HG03439 (cell line): ENCODE measurements around the gene SH2D3A.

ENCODE experiments used
- ATAC-seq: cut with Tn5 transposase; IDR thresholded peaks from one replicate; pipeline ENCODE4 v1.9.1; 2021; ENCODE audit warnings: mild to moderate bottlenecking, moderate library complexity; ENCODE audit not compliant: unreplicated experiment

Gene SH2D3A

GRCh38 chr19:6723738-6724137 lies 43.5 kb downstream of the SH2D3A start:
- no peak for ATAC-seq

GRCh38 chr19:6723108-6723618 lies 44.1 kb downstream of the SH2D3A start:
- ATAC-seq, result no peak

DNA sequence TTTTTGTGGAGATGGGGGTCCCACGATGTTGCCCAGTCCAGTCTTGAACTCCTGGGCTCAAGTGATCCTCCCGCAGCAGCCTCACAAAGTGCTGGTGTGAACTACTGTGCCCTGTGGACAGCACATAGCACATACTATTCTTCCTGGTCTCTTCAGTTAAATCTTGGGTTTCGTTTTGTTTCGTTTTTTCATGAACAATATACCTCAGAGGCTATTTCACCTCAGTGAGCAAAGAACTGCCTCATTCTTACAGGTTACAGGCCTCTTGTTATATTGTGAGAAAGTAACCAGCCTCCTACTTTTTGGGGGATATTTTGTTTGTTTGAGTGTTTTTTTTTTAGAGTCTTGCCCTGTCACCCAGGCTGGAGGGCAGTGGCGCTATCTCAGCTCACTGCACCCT lies 45.5 kb downstream of the SH2D3A start:
- no peak for ATAC-seq

- ATAC-seq, result no peak
Observed at GRCh38 chr19:6721138-6721474, 46.1 kb downstream of the SH2D3A start.

GRCh38 chr19:6720369-6721137 lies 46.7 kb downstream of the SH2D3A start, which contains the start of gene C3:
Gene C3 (minus strand): TSS chr19:6720650. CDS start chr19:6720589, 61 bp downstream.
- no peak for ATAC-seq

DNA sequence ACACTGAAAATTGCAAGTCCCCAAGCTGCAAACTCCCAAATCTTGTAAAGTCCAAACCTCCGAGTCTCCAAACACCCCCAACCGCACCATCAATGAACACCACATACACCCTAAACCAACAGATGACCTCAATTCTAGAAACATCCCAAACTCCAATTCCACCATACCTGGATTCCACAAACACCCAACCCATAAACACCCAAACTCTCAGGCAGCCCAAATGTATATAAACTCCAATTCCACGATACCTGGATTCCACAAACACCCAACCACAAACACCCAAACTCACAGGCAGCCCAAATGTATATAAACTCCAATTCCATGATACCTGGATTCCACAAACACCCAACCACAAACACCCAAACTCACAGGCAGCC lies 47.3 kb downstream of the SH2D3A start:
- no peak for ATAC-seq

DNA sequence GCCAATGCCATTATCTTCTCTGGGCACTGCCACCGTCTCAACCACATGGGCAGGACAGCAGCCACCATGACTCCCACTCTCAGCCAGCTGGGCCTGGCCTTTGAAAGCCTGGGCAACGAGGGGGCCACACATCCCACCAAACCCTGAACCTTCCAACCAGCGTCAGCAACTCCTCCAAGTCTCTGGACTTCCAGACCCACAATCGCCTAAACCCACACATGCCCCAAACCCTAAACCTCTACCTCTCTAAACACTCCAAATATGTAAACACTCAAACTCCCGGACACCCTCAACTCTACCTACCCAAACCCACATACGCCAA lies 47.7 kb downstream of the SH2D3A start:
- ATAC-seq, result no peak

DNA sequence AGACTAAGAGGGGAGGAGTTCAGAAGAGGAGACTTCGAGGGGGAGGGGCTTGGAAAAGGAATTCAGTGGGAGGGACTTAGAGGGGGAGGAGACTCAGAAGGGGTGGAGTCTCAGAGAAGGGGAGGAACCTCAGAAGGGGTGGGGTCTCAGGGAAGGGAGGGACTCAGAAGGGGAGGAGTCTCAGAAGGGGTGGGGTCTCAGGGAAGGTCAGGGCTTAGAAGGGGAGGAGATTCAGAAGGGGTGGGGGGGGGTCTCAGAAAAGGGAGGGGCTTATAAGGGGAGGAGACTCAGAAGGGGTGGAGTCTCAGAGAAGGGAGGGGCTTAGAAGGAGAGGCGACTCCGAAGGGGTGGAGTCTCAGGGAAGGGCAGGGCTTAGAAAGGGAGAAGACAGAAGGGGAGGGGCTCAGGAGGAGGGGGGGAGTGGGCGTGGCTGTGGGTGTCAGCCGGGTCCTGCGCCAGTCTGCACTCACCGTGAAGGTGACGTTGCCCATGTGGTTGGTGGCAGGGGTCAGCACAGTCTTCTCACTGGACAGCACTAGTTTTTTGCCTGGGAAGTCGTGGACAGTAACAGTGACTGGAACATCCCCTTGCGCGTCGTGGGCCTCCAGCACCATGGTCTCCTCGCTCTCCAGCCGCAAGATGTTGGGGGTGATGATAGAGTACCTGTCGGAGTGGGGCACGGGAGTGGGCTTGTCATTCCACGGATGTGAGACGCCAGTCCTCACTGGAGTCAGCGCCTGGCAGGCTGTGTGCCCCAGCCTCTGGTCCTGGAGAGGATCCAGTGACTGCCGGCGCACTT lies 48.3 kb downstream of the SH2D3A start:
- no peak for ATAC-seq

GRCh38 chr19:6718111-6718740 lies 49.0 kb downstream of the SH2D3A start:
- no peak for ATAC-seq

DNA sequence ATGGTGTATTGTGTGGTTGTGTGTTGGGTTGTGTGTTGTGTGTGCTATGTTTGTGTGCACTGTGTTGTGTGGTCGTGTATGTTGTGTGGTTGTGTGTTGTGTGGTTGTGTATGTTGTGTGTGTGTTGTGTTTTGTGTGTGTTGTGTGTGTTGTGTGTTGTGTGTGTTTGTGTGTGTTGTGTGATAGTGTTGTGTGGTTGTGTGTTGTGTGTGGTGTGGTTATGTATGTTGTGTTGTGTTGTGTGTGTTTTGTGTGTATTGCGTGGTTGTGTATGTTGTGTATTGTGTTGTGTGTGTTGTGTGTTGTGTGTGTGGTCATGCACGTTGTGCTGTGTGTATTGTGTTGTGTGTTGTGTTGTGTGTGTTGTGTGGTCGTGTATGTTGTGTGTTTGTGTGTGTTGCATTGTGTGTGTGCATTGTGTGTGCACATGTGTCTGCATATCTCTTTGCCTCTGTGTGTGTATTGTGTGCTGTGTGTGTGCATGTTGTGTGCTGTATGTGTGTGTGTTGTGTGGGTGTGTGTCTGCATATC lies 49.7 kb downstream of the SH2D3A start:
- ATAC-seq, result no peak

DNA sequence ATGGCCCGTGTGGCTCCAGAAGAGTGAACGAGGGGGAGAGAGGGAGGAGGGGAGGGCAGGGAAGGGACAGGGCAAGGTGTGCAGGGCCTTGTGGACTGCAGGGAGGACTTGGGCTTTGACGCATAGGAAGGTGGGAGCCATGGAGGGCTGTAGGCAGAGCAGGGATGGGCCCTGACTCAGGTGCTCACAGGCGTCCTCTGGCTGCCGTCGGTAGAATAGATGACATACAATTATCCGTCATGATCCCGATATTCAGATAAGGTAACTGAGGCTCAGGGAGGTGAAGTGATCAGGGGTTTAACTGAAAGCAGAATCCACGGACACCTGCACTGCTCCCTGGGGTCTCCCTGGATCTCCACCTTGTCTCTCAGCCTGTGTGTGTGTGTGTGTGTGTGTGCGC lies 50.2 kb downstream of the SH2D3A start:
- ATAC-seq, result no peak

DNA sequence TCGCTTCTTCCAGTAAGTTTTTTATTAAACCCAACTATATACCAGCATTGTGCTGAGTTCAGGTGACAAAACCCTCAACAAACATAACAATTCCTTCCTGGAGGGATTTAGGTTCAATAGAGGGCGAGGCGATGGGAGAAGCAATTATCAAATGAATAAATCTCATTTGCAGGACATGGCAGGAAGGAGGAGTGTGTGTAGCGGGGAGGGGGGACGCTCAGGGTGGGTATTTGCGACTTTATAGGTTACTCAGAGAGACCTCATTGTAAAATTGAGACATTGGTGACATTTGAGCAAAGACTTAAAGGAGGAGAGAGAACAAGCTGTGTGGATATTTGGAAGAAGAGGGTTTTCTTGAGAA lies 50.6 kb downstream of the SH2D3A start:
- no peak for ATAC-seq

DNA sequence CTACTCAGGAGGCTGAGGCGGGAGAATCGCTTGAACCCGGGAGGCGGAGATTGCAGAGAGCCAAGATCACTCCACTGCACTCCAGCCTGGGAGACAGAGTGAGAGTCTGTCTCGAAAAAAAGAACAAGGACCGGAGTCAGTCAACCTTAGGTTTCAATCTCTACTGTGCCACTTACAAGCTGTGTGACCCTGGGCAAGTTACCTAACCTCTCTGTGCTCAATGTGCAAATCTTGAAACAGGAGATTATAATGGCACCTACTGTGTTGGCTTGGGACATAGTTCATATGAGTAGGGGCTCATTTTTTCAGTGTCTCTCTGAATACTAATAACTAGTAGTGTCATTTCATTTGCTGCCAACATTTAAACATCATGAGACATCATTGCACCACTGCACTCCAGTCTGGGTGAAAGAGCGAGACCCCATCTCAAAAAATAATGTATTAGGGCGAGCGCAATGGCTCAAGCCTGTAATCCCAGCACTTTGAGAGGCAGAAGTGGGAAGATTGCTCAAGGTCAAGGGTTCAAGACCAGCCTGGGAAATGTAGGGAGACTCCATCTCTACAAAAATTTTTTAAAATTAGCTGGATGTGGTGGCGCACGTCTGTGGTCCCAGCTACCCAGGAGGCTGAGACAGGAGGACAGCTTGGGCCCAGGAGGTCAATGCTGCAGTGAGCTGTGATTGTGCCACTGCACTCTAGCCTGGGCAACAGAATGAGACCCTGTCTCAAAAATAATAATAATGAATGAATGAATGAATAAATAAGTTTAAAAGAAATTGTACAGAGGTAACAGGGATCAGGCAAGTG lies 52.3 kb downstream of the SH2D3A start:
- ATAC-seq, result no peak

- no peak for ATAC-seq
Observed at GRCh38 chr19:6713773-6714692, 53.2 kb downstream of the SH2D3A start.

- no peak for ATAC-seq
Observed at GRCh38 chr19:6712692-6713670, 54.3 kb downstream of the SH2D3A start.

DNA sequence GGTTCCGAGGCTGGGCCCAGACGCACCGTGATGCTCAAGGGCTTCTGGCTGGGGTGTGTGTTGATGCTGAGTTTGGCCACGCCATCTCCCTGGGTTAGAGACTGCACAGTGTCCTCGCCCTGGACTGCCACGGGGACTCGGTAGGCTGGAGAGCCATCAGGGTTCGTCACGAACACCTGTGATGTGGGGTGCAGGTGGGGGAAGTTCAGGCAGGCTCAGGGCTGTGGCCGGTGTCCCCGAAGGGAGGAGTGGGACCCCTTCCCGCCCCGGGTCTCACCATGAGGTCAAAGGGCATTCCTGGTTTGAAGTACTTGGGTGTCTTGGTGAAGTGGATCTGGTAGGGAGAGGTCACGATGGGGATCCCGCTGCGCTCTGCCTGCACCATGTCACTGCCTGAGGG lies 55.0 kb downstream of the SH2D3A start:
- no peak for ATAC-seq

- no peak for ATAC-seq
Observed at GRCh38 chr19:6711605-6712004, 55.6 kb downstream of the SH2D3A start.

DNA sequence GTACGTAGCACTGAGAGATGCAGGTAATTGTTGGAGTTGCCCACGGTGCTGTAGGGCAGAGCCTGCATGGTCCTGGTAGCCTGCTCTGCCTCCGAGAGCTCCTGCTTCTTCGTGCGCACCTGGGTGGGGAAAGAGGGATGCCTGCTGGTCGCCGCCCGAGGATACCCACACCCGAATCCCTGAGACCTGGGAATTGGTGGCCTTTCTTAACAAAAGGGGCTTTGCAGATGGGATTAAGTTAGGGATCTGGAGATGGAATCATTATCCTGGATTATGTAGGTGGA lies 56.2 kb downstream of the SH2D3A start:
- ATAC-seq, result no peak
